ENCODE data around the gene SNX4.
"Not testable (repeated sequence)": the region's sequence is repeated elsewhere in the genome, so short reads cannot be mapped to it uniquely, and the experiment has no call there.

Gene SNX4

DNA sequence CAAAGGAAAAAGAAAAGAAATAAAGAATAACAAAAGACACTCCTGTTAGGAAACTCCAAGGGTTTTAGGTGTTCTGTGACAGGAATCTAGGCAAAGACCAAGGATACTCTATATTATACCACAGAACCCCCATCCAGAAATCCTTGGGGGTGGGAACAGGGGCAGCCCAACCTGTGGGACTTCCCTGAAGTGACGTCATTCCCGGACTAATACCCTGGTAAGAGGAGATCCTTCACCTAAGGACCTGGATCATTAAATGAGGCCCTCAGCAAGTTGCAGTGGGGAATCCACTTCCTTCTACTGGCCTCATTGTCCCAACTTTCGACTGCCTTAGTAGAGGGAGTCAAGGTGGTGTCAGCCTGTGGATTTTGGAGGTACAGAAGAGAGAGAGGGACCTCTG, 103.8 kb downstream of the SNX4 start:
- in situ Hi-C loops (cut with HindIII; ENCODE audit: low sequenced_read_pairs), result no loop called here
- TF ChIP-seq, protein P1, sequence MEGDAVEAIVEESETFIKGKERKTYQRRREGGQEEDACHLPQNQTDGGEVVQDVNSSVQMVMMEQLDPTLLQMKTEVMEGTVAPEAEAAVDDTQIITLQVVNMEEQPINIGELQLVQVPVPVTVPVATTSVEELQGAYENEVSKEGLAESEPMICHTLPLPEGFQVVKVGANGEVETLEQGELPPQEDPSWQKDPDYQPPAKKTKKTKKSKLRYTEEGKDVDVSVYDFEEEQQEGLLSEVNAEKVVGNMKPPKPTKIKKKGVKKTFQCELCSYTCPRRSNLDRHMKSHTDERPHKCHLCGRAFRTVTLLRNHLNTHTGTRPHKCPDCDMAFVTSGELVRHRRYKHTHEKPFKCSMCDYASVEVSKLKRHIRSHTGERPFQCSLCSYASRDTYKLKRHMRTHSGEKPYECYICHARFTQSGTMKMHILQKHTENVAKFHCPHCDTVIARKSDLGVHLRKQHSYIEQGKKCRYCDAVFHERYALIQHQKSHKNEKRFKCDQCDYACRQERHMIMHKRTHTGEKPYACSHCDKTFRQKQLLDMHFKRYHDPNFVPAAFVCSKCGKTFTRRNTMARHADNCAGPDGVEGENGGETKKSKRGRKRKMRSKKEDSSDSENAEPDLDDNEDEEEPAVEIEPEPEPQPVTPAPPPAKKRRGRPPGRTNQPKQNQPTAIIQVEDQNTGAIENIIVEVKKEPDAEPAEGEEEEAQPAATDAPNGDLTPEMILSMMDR (IDR thresholded peaks at IDR 0.05; ENCODE audit: low read depth, low read length, missing control alignments), result no peak
- H3K4me3 ChIP-seq (ENCODE audit: low read depth, low read length), result no peak overlapping the region
- DNase-seq (ENCODE audit: low read depth), result no peak

DNA sequence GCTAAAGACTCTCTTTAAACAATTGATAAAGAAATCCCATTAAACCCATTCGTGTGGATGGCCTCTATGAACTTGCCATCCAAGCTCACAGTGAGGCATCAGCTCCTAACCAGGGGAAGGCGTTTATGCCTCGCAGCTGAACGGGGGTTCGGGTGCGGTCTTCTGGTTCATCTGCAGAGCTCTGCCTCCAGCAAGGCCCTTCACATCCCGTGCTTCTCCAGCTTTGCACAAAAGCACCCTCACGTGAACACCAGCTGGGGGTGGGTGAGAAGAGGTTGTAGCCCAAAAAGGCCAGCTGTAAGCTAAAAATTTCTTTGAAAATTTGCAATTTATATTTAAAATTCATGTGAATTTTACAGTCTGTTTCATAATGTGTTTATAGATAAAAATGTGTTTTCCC, 105.3 kb downstream of the SNX4 start:
- TF ChIP-seq, protein P1 (IDR thresholded peaks at IDR 0.05; ENCODE audit: low read depth, low read length, missing control alignments), result no peak
- DNase-seq (ENCODE audit: low read depth), result no peak
- no peak overlapping the region for H3K4me3 ChIP-seq (ENCODE audit: low read depth, low read length)
- in situ Hi-C loops (cut with HindIII; ENCODE audit: low sequenced_read_pairs), result no loop called here

DNA sequence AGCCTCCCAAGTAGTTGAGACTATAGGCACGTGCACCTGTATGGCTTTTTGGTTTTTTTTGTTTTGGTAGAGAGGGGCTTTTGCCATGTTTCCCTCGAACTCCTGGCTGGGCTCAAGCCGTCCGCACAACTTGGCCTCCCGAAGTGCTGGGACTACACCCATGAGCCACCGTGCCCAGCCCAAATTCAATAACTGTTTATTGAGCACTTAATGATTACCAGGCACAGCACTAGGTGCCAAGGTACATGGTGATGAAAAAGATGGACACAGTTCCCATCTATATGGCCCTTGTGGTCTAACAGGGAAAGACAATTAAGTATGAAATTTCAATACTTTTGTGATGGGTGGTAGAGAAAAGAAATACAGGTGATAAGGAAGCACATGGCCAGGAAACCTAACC, 109.1 kb downstream of the SNX4 start:
- no peak for DNase-seq (ENCODE audit: low read depth)
- H3K4me3 ChIP-seq (ENCODE audit: low read depth, low read length), result no peak overlapping the region
- TF ChIP-seq, protein P1 (IDR thresholded peaks at IDR 0.05; ENCODE audit: low read depth, low read length, missing control alignments), result no peak
- in situ Hi-C loops (cut with HindIII; ENCODE audit: low sequenced_read_pairs), result no loop called here

- no peak for DNase-seq (ENCODE audit: low read depth)
- in situ Hi-C loops (cut with HindIII; ENCODE audit: low sequenced_read_pairs), result no loop called here
- H3K4me3 ChIP-seq (ENCODE audit: low read depth, low read length), result no peak overlapping the region
- TF ChIP-seq, protein P1 (IDR thresholded peaks at IDR 0.05; ENCODE audit: low read depth, low read length, missing control alignments), result no peak
These were observed 113.9 kb downstream of the SNX4 start for GRCh38 chr3:125406070-125406469.

DNA sequence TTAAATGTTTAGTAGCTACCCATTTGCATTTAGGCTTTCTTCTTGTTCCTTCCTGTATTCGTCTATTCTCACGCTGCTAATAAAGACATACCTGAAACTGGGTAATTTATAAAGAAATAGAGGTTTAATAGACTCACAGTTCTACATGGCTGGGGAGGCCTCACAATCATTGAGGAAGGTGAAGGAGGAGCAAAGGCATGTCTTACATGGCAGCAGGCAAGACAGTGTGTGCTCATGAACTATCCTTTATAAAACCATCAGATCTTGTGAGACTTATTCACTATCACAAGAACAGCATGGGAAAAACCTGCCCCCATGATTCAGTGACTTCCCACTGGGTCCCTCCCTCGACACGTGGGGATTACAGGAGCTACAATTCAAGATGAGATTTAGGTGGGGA, 114.5 kb downstream of the SNX4 start:
- DNase-seq (ENCODE audit: low read depth); in situ Hi-C loops (cut with HindIII; ENCODE audit: low sequenced_read_pairs); H3K4me3 ChIP-seq (ENCODE audit: low read depth, low read length): not testable (repeated sequence)

DNA sequence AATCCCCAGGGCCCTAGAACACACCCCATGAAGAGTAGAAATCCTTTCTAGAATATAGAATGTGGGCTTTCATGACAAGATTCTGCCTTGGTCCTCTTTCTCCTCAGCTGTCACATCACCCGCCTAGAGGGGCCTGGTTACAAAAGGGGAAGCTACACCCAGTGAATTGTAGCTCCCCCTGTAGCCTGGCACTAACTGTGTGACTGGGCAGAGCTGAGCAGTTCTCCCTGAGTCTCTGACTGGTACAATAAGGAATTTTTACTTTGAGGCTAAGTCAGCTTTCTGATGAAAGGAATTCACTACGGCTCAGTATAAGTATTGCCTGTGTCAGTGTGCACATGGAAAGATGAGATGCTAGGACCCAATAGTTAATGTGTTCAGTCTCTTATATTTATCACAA, 116.2 kb downstream of the SNX4 start:
- no peak overlapping the region for H3K4me3 ChIP-seq (ENCODE audit: low read depth, low read length)
- in situ Hi-C loops (cut with HindIII; ENCODE audit: low sequenced_read_pairs), result no loop called here
- no peak for DNase-seq (ENCODE audit: low read depth)
- TF ChIP-seq, protein P1 (IDR thresholded peaks at IDR 0.05; ENCODE audit: low read depth, low read length, missing control alignments), result no peak

GRCh38 chr3:125402639-125403038, 117.4 kb downstream of the SNX4 start:
- no peak overlapping the region for H3K4me3 ChIP-seq (ENCODE audit: low read depth, low read length)
- in situ Hi-C loops (cut with HindIII; ENCODE audit: low sequenced_read_pairs), result no loop called here
- TF ChIP-seq, protein P1 (IDR thresholded peaks at IDR 0.05; ENCODE audit: low read depth, low read length, missing control alignments), result no peak
- DNase-seq (ENCODE audit: low read depth), result no peak
